ENCODE measurements around the gene SMCO4.
"Not testable (repeated sequence)": the region's sequence is repeated elsewhere in the genome, so short reads cannot be mapped to it uniquely, and the experiment has no call there.

The SMCO4 gene

GRCh38 chr11:93464927-93465540 lies 78.2 kb downstream of the SMCO4 start:
- DNase-seq = no peak

GRCh38 chr11:93463666-93464065 lies 79.5 kb downstream of the SMCO4 start:
- DNase-seq = not testable (repeated sequence)

- DNase-seq = no peak
Observed at GRCh38 chr11:93458286-93458685, 84.9 kb downstream of the SMCO4 start.

GRCh38 chr11:93444617-93445073 lies 98.5 kb downstream of the SMCO4 start:
- no peak for DNase-seq

DNA sequence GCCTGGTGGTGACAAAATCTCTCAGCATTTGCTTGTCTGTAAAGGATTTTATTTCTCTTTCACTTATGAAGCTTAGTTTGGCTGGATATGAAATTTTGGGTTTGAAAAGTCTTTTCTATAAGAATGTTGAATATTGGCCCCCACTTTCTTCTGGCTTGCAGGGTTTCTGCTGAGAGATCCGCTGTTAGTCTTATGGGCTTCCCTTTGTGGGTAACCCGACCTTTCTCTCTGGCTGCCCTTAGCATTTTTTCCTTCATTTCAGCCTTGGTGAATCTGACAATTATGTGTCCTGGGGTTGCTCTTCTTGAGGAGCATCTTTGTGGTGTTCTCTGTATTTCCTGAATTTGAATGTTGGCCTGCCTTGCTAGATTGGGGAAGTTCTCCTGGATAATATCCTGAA lies 100.0 kb downstream of the SMCO4 start:
- DNase-seq = not testable (repeated sequence)

- no peak for DNase-seq
Observed at GRCh38 chr11:93432247-93432646, 110.9 kb downstream of the SMCO4 start.

All from MV-4-11 (cell line).